SK-N-SH treated with all-trans-retinoic acid at 6 μM for 48 hours (cell line): Measurements from ENCODE around the gene LTBP1.

Source experiments
- GLIS3 ChIP-seq: fragments of 250-450 bp; sonication (Bioruptor Pico); IDR thresholded peaks from 2 replicates; pipeline ENCODE4 v1.5.0; 2020; ENCODE audit warnings: mild to moderate bottlenecking, moderate library complexity
- ISL1 ChIP-seq: fragments of 250-450 bp; sonication (Bioruptor Pico); IDR thresholded peaks from 2 replicates; pipeline ENCODE4 v2.1.2; 2022; ENCODE audit warnings: mild to moderate bottlenecking, moderate library complexity
- ZFP30 ChIP-seq: fragments of 450-650 bp; formaldehyde crosslinking; IDR thresholded peaks from 2 replicates; pipeline ENCODE4 v1.5.0; 2022; ENCODE audit warnings: mild to moderate bottlenecking, moderate library complexity
- ZNF70 ChIP-seq: fragments of 450-650 bp; formaldehyde crosslinking; IDR thresholded peaks from 2 replicates; pipeline ENCODE4 v1.5.0; 2020; ENCODE audit warnings: mild to moderate bottlenecking, moderate library complexity
- ZNF8 ChIP-seq: fragments of 450-650 bp; formaldehyde crosslinking; IDR thresholded peaks from 2 replicates; pipeline ENCODE4 v1.5.0; 2020; ENCODE audit warnings: mild to moderate bottlenecking, moderate library complexity
- TF ChIP-seq, protein P1 (sequence below): fragments of 250-450 bp; sonication (Bioruptor Pico); IDR thresholded peaks from 2 replicates; pipeline ENCODE4 v1.8.0; 2020; ENCODE audit warnings: mild to moderate bottlenecking, moderate library complexity, borderline replicate concordance

DNA sequence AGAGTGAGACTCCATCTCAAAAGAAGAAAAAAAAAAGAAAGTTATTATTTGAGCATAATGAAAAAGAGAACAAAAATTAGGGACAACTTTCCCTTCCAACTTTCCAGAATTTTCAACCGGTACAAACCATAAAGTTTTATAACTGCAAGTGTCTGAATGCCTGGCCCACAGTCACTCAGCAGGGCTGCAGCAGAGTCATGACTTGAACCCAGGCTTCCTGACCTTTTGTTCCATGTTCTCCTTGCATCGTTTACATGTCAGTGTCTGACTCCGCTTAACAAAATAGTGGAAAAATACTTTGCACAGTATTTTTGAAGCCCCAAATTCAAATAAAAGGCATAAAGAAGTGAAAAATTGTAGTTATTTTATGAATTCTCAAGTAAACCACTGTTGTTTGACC is 82.7 kb downstream of the LTBP1 start:
- no peak for TF ChIP-seq ZFP30 (CRISPR knock-in tag)
- TF ChIP-seq ZNF70, result no peak
- no peak for TF ChIP-seq GLIS3
- no peak for TF ChIP-seq ISL1 (CRISPR knock-in tag)
- TF ChIP-seq, protein P1, sequence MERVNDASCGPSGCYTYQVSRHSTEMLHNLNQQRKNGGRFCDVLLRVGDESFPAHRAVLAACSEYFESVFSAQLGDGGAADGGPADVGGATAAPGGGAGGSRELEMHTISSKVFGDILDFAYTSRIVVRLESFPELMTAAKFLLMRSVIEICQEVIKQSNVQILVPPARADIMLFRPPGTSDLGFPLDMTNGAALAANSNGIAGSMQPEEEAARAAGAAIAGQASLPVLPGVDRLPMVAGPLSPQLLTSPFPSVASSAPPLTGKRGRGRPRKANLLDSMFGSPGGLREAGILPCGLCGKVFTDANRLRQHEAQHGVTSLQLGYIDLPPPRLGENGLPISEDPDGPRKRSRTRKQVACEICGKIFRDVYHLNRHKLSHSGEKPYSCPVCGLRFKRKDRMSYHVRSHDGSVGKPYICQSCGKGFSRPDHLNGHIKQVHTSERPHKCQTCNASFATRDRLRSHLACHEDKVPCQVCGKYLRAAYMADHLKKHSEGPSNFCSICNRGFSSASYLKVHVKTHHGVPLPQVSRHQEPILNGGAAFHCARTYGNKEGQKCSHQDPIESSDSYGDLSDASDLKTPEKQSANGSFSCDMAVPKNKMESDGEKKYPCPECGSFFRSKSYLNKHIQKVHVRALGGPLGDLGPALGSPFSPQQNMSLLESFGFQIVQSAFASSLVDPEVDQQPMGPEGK, result no peak
- no peak for TF ChIP-seq ZNF8 (CRISPR knock-in tag)
